ENCODE measurements around the gene NCAPG.

GRCh38 chr4:17797808-17798207 lies 13.0 kb upstream of the NCAPG start:
- no peak for TF ChIP-seq EZH2 (IDR thresholded peaks at IDR 0.05; ENCODE audit: borderline replicate concordance, low read length)
- TF ChIP-seq, protein P1, sequence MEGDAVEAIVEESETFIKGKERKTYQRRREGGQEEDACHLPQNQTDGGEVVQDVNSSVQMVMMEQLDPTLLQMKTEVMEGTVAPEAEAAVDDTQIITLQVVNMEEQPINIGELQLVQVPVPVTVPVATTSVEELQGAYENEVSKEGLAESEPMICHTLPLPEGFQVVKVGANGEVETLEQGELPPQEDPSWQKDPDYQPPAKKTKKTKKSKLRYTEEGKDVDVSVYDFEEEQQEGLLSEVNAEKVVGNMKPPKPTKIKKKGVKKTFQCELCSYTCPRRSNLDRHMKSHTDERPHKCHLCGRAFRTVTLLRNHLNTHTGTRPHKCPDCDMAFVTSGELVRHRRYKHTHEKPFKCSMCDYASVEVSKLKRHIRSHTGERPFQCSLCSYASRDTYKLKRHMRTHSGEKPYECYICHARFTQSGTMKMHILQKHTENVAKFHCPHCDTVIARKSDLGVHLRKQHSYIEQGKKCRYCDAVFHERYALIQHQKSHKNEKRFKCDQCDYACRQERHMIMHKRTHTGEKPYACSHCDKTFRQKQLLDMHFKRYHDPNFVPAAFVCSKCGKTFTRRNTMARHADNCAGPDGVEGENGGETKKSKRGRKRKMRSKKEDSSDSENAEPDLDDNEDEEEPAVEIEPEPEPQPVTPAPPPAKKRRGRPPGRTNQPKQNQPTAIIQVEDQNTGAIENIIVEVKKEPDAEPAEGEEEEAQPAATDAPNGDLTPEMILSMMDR (conservative IDR thresholded peaks at IDR 0.05 in 1 of 2, IDR thresholded peaks at IDR 0.05 in 1 of 2; ENCODE audit: extremely low read depth in 1 of 2, insufficient read depth in 1 of 2, low read depth in 1 of 2, low read length in 2 of 2), result no peak

All from mammary epithelial cell (primary cell).